GM19467 (cell line): ENCODE data around the gene MAP1LC3B.

Experiments used
- ATAC-seq: cut with Tn5 transposase; IDR thresholded peaks from one replicate; pipeline ENCODE4 v1.9.1; 2021; ENCODE audit warnings: mild to moderate bottlenecking, moderate library complexity; ENCODE audit not compliant: unreplicated experiment

MAP1LC3B gene

GRCh38 chr16:87407511-87408112, 15.5 kb downstream of the MAP1LC3B start:
- ATAC-seq, result no peak

DNA sequence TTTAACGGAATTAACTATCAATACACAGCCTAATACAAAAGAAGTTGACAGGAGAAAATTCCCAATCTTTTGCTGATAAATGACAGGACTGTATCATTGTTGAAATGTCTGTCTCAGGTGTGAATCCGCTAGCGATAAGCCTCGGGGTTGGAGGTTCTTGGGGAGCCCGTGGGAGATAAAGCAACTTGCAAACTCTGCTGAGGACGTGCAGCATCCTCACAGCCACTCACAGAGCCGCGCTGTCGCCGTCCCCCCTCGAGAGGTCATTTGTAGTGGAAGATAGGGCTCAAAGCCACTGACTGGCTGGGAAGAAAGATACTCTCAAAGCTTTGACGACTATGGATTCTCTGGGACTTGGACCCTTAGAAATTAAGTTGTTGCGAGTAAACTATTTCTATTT, 17.0 kb downstream of the MAP1LC3B start:
- no peak for ATAC-seq

- ATAC-seq, result no peak
Measured at GRCh38 chr16:87409781-87410180, 17.6 kb downstream of the MAP1LC3B start.

- no peak for ATAC-seq
Measured at GRCh38 chr16:87410530-87410929, 18.4 kb downstream of the MAP1LC3B start.

GRCh38 chr16:87410968-87411367, 18.8 kb downstream of the MAP1LC3B start:
- ATAC-seq, result no peak

DNA sequence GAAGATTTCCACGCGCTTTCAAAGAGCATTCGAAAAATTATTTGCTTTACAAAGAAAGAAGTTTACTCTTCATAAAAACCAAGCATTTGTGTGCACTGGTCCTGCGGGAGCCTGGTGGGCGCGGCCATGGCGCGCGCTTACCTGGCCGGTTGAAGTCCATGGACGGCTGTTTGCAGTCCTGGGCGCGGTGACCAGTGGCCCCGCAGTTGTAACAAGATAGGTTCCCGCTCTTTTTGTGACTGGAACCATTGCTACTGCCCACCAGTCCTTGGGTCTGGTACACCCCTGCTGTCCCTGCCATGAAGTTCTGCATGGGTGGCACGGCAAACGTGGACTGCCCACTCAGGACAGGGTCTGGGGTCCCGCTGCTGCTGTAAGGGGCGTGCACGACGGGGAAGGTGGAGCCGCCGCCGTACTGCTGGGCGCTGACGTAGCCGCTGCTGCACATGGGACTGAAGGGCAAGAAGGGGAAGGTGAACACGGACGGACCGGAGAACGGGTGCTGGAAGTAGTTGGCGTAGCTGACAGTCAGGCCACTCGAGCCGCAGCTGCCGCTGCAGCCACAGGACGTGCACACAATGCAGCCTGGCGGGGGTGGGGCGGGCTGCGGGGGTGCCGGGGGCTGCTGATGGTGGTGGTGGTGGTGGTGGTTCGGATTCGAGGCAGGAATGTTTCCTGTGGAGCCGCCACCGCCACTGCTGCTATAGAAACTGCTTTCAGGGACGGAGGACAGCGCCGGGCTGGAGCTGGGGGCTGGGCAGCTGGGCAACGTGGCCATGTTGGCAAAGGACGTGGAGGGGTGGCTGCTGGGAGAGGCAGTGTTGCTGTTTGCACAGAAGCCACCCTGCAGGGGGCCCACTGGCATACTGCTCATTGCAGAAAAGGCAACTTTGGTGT, 19.5 kb downstream of the MAP1LC3B start:
- ATAC-seq, result no peak

- no peak for ATAC-seq
Measured at GRCh38 chr16:87412371-87412995, 20.3 kb downstream of the MAP1LC3B start.

- no peak for ATAC-seq
Measured at GRCh38 chr16:87412996-87413421, 20.9 kb downstream of the MAP1LC3B start.

DNA sequence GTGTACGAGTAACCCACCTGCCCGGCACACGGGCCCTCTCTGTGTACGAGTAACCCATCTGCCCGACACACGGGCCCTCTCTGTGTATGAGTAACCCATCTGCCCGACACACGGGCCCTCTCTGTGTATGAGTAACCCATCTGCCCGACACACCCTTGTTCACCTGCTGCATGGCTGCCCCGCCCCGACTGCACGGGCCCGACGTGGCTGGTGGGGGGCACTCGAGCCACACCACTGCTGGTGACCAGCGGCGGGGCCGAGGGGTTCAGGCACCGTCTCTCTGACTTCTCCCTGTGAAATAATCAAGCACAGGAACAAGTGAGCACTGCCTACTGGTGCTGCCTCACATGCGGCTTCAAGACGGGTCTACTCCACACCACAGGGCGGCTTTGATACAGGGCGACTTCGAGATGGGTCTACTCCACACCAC, 22.1 kb downstream of the MAP1LC3B start:
- ATAC-seq, result no peak

GRCh38 chr16:87415441-87415840, 23.3 kb downstream of the MAP1LC3B start:
- ATAC-seq, result no peak

DNA sequence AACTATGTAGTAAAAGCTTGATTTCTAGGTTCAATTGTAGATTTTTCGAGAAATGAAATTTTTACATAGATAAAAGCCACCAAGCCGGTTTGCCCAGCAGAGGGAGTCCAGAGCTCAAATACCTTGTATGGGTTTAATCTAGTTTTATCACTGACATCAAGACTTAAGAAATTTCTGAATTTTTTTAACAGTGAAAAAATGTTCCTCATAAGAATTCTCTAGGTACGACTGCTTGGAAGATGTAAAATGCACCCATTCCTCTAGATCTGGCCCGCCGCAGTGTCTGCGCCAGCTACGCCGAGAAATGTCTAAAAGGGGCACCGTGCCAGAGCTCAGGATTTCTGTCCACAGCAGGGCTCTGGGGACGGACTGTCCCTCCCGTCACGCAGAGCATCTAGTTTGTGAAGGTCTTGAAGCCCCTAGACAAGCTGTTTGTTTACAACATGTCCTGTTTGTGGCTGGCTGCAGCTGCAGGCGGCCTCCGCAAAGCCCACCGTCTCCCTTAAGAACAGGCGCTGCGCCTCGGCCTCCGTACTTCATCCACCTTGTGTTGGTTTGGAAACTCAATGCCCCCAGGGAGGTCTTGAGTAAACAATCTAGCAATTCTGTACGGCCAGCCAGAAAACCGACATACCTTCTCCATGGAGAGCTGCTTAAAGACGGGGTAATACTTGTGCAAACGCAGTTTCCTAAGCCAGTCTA, 24.8 kb downstream of the MAP1LC3B start:
- ATAC-seq, result no peak

DNA sequence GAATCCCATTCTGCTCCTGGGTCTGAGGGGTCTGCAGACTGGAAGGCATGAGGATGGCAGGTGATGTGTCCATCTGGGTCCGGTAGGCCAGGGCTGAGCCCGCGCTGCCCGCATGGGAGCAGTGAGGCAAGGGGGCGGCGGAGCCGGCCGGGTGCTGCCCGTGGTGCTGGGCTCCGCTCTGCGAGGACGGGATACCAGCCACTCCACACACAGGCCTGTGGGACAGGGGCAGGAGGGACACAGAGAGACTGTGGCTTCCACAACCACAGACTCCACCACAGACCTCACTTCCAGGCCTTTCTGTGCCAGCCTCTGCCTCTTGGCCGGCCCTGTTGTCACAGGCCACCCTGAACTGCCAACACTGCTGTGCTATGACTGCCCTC, 25.4 kb downstream of the MAP1LC3B start:
- ATAC-seq, result no peak

DNA sequence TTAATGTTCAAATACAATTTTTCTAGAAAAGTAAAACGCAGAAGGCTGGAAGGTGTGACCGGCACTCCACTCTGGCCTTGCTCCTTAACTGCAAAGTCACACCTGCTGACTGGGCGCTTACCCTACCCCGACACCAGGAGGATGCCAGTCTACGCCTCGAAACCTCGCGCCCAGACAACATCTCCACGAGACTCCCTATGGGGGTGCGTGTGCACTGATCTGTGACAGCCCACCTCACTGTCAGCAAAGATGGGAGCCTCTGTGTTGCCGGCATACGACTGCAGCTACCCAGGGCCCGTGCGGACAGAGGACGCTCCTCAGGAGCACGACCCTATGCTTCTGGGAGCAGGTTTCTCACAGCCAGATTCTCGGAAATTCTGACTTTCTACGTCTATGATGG, 26.1 kb downstream of the MAP1LC3B start:
- no peak for ATAC-seq

DNA sequence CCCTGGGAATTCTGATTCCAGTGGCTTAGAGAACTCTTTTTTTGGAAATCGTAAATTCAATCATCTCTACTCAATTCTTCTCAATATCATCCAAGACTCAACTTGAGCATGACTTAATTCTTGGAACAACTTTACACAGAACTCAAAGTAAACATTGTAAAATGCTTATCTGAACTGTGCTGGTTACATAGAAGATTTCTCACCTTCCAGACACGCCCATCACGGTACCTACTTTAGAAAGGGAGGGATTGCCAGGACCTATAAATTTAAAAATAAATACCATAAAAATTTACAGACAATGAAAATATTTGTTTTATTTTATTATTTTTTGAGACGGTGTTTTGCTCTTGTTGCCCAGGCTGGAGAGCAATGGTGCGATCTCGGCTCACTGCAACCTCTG, 26.5 kb downstream of the MAP1LC3B start:
- no peak for ATAC-seq

DNA sequence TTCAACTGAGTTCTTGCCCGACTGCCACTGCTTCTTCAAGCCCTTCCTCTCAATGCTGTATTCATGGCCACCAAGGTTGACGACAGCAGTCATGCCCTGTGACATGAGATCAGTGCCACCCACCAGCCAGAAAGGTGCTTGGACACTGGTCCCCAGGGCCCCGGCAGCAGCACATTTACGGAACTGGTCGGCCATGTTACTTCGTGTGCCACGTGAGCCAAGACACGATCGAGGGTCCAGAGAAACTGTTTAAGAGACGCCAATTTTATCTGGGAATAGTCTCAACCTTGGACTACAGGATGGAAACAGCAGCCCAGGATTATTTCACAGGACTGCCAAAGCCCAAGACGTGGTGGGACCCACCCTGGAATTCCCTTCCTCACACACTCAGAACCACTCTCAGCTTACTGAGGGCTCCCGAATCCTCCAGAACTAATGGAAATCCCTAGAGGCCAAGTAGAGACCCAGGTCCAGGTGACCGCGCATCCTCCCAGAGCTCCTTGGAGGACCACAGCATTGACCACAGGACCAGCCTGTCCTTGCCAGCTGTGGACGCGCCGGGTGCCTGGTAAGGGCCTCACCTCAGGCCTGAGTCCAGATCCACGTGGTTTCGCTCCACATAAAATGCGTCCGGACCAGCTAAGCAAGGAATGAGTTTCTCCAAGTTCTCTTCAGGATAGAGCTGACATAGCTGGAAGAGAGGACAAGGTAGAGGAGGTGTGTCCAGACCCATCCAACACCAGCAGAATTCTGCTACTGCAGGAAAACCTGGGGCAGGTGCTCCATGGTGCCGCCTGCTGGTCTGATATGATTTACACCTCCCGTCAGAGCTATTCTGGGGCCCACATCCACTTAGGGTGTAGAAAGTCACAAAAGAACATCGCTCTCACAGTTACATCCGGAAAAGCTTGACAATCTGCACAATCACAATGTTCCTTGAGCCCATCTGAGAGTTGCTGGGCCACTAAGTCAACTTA, 28.2 kb downstream of the MAP1LC3B start:
- ATAC-seq, result no peak

DNA sequence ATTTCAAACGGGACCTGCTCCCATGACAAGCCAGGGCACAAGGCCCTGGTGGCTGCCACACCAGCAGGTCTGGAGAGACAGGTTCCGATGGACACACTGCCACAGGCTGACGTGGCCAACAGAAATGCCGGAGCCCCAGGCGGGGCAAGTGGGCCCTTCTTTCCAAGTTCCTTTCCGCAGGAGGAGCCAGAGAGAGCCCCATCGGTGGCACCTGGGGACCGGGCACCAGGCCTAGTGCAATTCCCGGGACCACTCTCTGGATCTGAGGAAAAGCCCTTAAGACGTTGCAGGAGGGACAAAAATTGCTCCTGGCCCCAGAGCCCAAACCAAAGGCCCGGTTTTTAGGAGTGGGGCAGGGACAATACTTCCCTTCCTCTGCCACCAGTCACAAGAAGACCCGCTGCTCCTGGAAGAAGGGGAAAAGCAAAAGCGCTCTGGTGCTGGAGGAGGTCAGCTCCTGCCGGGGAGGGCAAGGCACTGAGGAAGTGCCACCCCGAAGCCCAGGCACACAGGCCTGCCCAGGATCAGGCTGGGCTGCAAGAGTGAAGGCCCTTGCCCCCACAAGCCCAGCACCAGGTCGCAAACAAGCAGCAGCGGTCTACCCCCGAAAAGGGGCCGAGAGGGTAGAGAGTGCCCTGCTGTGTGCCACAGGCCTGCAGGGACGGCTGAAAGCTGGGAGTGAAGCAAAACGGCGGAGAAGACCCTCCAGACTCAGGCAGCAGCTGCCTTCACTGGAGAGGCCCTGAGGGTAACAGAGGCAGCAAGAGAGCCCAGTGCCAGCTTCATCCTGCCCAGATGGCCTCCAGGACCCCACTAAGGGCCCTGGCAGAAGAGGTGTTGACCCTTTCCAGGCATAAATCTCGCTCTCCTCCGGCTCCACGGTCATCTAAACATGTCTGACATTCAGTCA, 29.1 kb downstream of the MAP1LC3B start:
- no peak for ATAC-seq

GRCh38 chr16:87422106-87422505, 30.0 kb downstream of the MAP1LC3B start:
- ATAC-seq, result no peak

- no peak for ATAC-seq
Measured at GRCh38 chr16:87423429-87423828, 31.3 kb downstream of the MAP1LC3B start.

DNA sequence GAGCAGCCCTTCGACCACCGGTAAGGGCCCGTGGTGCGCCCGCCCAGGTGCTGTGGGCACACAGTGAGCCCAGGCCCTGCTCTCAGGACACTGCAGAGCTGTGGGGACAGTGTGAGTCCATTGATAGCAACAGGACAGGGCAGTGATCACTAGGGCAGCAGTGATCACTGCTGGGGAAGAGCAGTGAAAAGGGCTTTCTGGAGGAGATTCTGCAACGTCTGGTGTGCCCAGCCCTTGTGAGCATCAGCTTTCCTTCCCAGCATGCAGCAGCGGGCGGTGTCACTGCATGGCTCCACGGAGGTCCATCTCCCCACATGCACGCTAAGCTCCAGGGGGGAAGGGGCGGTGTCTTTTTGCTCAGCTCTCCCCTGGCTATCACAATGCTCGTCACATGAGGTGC, 32.1 kb downstream of the MAP1LC3B start:
- ATAC-seq, result no peak
